HG03521 (cell line): Measurements from ENCODE around the gene CFAP99.
"Not testable (repeated sequence)": the region's sequence is repeated elsewhere in the genome, so short reads cannot be mapped to it uniquely, and the experiment has no call there.

Experiments
- ATAC-seq: cut with Tn5 transposase; IDR thresholded peaks from one replicate; pipeline ENCODE4 v1.9.1; 2021; ENCODE audit warnings: mild to moderate bottlenecking, moderate library complexity; ENCODE audit not compliant: unreplicated experiment

The CFAP99 gene

DNA sequence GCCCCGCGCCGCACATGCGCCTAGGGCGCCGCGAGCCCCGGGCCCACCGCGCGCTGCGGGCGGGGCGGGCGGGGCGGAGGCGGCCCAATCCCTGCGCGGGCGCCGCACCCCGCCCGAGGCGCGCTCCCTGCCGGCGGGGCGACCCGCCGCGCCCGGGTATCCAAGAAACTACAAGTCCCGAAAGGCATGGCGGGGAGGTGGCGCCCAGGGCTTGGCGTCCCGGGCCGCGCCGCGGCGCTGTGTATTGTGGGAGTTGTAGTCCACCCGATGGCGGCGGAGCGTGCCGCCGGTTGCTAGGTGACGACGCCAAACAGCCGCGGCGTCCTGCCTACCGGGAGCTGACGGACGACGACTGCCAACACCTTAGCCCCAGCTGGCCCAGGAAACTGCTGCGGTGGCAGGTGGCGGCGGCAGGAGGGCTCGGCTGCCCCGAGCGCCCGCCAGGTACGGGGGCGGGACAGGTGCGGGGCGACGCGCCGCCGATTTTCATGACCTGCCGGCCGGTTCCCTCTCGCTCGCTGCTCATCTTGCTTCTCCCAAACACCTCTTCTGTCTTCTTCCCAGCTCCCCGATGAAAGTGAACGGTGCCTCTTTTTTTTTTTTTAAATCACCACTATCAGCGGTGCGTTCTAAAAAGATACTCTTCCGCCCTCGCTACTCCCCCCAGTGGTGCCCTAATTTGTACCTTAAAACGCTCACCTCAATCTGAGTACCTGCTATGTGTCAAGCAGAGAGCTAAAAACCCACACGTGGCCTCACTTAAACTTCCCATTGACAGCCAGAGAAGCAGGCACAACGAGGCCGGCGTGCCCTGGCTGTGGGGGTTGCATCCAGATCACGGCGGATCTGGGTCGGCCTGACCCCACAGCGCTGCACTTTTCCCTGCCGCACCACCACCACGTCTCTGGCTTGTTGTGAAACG, at the start of gene CFAP99:
CFAP99 (plus strand) TSS at position 306 of the 922 bp plus-strand sequence.
- ATAC-seq, result peak; percentile 92

DNA sequence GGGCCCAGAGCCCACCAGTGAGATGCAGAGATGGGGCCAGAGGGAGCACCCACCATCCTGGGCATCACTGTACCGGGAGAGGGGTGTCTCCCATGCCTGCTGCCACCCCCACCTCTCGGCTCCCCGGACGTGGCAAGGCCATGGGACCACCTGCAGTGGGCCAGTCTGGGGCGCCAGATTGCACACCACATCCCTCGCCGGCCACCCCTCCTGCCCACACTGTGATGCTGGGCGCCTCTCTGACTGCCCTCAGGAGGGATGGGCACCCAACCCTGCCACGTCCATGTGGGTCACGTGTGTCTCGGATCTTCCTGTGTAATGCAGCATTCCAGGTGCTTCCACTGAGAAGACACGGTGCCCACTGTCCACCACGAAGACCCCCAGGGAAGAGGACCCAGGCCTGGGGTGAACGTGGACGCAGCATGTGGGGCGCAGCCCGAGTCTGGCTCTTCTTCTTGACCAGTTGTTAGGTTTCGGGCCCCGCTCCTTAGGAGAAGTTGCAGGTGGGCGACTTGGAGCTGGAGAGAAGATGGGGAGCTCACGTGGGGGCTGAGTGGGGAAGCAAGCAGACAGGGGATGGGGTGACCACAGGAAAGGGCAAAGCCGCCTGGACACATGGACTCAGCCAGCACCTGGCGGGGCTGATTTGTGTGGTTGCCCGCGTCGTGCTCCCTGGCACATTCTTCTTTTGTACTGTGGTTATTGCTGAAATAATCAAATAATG, 48.0 kb upstream of the CFAP99 start:
- no peak for ATAC-seq

DNA sequence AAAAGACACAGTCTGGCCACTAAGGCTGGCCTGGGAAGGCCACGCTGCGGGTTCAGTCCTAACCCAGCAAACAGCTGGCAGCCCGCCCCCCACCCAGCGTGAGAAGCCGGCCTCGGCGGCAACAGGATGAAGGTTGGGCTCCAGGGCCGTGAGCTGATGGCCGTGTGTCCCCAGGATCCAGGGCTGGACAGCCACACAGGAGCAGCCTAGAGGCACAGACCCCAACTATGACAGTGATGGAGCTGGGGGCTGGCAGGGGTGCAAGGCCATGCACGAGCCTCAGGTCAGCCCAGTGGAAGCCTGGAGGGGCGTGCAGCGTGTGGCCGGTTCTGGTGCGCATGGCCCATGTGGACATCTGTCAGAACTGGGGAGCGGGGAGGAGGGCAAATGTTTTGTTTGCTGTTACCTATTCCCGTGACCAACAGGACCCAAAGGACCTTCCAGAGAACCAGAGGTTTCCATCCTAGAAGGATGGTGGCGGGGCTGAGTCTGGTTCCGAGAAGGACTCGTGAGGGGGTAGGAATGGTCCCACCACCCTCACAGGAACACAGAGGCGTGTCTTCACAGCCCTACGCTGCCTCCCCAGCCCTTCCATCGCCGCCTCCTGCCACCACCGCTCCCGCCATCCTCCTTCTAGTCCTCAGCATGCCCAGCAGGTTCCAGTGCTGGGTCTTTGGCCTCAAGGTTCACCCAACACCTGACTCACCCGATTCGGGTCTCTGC, 46.8 kb upstream of the CFAP99 start:
- ATAC-seq, result no peak

DNA sequence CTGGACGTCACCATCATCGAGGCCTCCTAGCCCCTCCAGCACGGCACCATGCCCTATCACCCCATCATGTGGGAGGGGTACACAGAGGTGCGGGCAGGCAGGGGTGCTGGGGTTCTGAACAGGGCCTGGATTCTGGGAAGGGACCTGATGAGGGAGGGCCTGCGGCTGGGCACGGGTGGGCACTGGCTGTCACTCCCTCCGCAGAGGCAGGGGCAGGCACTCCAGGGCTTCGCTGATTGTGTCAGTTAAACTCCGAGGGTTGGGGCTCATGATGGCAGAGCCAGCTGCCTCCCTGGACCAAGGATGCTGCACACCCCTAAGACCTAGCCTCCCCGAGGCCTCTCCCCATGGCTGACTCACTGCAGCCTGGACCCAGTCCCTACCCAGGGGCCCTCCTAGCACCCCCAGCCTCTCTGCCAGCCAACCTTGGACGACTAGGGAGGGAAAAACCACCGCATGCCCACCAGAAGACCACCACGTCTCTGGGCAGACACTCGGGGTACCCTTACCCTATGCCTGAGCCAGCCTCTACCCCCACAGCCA, 46.2 kb upstream of the CFAP99 start:
- no peak for ATAC-seq

DNA sequence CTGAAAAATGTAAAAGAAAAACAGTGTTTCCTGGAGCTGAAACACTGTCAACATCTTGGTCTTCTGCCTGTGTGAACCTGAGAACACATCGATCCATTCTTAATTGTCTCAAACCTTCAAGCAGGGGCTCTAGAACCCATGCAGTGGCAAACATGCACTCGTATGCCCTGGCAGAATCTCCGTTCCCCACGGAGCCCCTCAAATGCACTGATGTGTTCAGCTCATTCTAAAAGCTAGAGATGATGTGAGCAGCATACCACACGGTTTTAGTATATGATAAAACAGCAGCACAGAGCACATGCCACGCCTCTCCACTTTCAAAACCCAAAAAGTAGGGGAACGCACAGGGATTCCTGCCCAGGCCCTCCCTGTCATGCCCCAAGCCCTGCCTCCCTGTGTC, 45.2 kb upstream of the CFAP99 start:
- ATAC-seq, result no peak

DNA sequence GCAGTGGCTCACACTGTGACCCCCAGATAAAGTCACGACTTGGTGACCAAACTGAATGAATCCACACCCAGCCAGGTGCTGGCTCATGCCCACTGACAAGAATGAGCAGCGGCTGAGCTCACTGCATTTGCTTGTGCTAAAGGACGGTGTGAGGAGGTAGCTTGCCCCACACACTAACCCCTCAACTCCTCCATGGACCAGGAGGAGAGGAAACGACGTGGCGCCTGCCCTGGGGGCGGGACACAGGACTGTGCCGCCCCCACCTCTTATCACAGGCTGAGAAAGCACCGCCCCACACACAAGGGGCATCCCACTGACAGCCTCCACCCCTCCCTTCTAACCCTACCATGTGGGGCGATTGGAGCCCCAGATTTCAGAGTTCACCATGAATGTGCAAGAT, 43.3 kb upstream of the CFAP99 start:
- no peak for ATAC-seq

DNA sequence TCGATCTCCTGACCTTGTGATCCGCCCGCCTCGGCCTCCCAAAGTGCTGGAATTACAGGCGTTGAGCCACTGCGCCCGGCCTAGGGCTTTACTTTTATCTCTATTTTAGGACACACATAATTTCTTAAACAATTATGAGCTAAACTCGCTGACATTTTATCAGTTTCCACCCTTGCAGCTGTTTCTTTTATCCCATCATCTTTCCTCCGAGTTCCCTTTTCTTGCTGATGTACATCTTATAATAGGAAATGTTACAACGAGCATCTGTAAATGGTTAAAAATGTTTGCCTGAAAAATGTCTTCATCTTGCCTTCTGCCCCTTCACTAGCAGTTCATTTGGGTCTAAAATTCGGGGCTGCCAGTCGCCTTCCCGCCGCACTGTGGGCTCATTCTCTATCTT, 41.5 kb upstream of the CFAP99 start:
- no peak for ATAC-seq

DNA sequence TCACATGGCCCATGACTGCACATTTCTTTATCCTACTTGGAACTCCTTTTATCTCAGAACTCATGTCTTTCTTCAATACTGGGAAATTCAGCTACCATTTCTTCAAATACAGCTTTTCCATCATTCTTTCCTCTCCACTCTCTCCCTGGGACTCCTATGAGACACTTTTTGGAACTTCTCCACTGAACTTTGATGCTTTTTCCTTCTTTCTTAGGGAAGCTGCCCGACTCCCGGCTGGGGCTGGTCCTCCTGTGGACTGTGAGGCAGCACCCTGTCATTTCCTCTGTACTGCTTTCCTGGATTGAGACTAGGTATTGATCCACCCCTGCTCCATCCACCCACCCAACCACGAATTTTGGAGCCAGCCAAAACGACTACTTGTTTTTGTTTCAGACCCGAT, 40.4 kb upstream of the CFAP99 start:
- ATAC-seq, result no peak

DNA sequence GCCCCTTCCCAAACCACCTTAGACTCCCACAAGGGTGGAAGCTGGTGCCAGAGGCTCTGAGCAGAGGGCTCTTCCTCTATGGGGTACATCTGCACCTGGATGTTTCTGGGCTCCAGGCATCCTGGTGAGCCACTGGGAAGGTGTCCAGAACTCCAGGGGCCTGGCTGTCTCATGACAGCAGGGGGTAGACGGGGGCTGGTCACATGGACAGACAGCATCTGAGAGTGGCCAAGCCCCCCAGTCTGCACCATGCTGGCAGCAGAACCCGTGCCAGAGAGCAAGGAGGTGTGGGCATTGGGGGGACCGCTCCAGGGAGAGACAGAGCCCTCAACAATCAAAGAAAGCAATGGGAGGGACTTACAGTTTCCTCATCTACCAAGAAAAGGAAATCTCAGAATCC, 39.9 kb upstream of the CFAP99 start:
- ATAC-seq, result no peak

DNA sequence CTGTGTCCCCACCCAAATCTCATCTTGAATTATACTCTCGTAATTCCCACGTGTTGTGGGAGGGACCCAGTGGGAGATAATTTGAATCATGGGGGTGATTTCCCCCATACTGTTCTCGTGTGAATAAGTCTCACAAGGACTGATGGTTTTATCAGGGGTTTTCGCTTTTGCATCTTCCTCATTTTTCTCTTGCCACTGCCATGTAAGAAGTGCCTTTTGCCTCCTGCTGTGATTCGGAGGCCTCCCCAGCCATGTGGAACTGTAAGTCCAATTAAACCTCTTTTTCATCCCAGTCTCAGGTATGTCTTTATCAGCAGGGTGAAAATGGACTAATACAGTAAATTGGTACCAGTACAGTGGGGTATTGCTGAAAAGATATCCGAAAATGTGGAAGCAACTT, 38.2 kb upstream of the CFAP99 start:
- ATAC-seq, result not testable (repeated sequence)

DNA sequence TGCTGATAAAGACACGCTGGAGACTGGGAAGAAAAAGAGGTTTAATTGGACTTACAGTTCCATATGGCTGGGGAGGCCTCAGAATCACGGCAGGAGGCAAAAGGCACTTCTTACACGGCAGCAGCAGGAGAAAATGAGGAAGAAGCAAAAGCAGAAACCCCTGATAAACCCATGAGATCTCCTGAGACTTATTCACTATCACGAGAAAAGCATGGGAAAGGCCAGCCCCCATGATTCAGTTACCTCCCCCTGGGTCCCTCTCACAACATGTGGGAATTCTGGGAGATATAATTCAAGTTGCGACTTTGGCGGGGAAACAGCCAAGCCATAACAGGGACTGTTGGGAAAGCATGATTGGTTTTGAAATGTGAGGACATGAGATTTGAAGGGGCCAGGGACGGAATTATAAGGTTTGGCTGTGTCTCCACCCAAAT, 36.0 kb upstream of the CFAP99 start:
- not testable (repeated sequence) for ATAC-seq

DNA sequence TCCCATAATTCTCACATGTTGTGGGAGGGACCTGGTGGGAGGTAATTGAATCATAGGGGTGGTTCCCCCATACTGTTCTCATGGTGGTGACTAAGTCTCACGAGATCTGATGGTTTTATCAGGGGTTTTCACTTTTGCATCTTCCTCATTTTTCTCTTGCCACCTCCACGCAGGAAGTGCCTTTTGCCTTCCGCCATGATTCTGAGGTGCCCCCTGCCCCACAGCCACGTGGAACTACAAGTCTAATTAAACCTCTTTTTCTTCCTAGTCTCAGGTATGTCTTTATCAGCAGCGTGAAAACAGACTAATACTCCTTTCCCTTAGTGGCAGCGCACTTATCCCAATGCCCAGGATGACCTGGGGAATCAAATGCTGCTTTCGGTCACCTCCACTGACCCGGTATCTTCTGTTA, 35.5 kb upstream of the CFAP99 start:
- not testable (repeated sequence) for ATAC-seq

DNA sequence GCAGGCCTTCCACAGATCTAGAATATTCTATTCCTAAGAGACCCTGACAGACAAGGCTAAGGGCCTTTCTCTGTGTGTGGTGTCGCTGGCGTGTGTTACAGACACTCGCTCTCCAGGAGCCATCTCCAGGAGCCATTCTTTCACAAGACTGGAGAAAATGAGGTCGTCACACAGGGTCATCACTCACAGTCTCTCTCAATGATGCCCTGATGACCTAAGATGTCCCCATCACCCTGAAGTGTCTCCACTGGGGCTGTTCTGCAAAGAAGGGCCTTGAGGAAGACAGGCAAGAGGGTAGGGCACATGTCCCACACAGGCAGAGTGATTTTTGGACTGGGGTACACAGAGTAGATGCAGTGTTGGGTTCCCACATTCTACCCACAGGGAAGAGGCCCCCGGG, 35.0 kb upstream of the CFAP99 start:
- no peak for ATAC-seq

DNA sequence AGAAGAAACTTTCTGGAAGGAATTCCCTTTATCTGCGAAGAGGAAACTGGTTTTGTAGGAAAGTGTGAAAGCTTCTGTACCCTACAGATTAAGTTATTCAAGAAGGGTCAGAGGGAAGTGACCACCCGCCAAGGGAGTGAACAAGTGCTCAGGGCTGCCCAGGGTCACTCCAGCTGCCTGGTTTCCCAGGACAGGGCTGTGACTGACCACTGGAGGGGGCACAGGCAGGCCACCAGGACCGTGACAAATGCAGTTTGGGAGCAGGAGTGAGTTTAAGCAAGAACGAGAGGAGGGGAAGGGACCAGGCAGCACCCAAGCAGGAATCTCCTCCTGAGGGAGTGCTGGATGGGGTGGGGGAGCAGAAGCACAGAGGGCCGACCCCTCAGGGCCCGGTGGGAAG, 34.5 kb upstream of the CFAP99 start:
- ATAC-seq, result no peak

DNA sequence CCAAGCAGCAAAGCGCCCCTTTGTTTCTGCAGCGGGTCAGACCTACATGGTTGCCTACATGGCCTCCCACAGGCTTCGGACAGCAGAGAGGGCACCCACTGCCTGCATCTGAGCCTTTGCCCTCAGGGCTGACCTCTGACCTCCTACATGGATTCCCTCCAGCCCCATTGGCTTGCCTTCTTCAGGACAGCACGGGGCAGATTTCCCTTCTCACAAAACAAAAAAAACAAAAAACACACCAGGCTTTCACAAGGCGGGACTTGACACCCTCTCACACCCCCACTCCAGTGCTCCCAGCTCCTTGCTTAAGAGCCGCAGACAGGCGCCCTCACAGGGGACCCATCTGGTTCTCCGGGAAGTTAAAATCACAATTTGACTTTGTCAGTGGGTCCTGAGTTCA, 33.2 kb upstream of the CFAP99 start:
- ATAC-seq, result no peak

DNA sequence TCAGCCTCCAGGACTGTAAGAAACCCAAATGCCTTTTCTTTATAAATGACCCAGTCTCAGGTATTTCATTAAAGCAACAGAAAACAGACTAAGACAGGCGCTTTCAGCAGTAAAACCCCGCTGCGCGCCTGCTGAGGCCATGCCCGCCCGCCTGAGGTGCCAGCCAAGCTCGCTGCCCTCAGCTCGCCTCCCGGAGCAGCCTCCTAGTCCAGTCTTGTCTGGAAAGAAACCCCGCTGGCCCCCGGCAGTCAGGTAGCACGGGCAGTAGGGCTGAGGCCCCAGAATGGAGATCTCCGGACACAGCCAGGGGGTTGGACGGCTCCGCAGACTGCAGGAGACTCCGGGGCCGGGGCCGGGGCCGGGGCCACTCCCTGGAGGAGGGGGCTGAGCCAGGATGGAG, 32.0 kb upstream of the CFAP99 start:
- ATAC-seq, result no peak

DNA sequence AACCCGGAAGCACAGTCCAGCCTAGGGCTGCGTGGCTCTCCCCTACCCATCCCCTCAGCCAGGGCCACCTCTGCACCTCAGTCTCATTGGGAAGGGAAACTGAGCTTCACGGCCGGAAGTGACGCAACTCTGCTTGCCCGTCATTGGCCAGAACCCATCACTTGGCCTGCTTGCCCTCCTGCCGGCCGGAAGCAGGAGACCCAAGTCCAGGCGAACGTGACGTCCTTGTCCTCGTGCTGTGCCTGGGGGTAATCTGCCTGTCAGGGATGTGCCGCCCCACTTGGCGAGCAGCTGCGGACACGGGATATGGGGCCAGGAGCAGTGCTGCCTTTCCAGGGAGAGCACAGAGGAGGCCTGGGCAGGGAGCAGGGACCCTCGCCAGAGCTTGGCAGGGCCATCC, 31.5 kb upstream of the CFAP99 start:
- no peak for ATAC-seq

DNA sequence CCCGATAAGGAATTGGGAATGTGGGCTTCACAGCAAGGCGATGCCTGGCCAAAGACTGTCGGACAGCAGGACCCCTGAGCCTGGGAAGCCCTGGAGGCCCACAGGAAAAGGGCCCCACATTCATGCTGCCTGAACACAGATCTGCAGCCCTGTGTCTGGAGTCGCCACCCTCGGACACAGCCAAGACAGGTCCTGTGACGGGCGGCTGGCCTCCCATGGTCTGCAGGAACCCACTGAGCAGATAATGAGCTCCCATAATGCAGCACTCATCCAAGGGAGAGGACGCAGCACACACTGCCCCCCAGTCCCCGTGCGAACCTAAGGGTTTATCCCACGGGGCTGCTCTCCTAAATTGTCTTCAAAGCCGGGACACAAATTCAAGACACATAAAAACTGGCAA, 30.9 kb upstream of the CFAP99 start:
- no peak for ATAC-seq

DNA sequence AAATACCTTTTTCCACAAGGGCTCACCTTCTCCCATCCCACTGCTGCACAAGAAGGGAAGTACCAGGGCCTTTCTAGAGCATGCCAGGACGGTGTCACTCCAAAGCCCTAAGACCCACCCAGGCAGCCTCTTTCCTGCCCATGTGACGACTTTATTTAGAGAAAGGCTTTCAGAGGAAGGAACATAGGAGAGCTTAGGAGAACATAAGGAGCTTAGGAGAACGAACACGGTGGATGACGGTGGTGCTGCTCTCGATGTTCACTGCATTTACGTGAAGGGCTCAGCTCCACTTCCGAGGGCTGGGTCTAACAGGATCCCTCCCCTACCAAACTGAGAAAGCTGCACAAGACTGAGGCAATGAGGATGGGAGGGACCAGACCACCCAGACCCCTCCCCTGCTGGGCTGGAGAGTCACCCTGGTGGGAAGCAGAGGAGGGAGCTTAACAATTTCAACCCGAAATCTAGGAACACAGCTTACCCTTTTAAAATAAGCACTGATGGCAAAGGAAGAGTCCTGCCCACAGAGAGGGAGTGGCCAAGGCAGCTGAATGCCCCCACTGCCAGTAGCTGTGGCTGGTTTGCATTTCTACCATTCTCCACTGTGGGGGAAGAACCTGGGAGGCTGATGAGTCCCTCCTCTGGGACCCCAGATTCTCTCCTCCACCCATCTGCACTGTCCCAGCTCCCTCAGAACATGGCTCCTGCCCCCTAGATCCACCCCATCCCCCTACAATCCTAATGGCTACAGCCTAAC, 30.1 kb upstream of the CFAP99 start:
- ATAC-seq, result no peak

DNA sequence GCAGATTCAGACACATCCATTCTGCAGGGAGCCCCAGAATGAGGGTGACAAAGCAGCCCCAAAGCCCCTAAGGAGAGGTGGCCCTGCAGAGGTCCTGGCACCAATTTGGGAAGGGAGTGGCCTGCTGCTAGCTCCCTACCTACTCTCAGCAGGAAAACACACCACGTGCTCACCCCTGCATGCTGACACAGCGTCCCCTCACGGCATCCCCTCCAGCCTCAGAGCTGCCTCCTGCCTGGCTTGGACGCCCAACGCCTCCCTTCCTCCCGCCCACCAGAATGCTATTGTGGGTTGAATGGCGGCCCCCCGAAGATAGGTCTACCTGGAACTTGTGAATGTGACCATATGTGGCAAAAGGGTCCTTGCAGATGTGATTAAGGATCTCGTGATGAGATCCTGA, 29.1 kb upstream of the CFAP99 start:
- ATAC-seq, result no peak

DNA sequence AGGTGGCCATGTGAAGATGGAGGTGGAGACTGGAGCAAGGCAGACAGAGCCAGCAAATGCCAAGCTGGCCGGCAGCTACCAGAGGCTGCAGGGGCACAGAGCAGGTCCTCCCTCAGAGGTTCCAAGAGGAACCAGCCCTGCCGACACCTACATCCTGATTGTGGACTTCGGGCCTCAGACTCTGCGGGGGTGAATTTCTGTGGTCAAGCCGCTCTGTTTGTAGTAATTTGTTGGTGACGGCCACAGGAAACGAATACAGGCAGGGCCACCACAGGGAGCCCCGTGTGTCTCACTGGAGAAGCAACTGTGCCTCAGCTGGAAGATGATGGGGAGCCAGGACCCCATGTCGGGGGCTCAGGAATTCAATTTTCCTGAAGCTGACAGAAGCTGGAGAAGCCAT, 28.6 kb upstream of the CFAP99 start:
- no peak for ATAC-seq
